ENCODE data around the gene RPS6KB2.
"Not testable (repeated sequence)": the region's sequence is repeated elsewhere in the genome, so short reads cannot be mapped to it uniquely, and the experiment has no call there.

GRCh38 chr11:67465530-67465929 is 37.2 kb downstream of the RPS6KB2 start:
- not testable (repeated sequence) for TF ChIP-seq EZH2phosphoT487 (IDR thresholded peaks at IDR 0.05; ENCODE audit: borderline replicate concordance, low read length)
- TF ChIP-seq, protein P1, sequence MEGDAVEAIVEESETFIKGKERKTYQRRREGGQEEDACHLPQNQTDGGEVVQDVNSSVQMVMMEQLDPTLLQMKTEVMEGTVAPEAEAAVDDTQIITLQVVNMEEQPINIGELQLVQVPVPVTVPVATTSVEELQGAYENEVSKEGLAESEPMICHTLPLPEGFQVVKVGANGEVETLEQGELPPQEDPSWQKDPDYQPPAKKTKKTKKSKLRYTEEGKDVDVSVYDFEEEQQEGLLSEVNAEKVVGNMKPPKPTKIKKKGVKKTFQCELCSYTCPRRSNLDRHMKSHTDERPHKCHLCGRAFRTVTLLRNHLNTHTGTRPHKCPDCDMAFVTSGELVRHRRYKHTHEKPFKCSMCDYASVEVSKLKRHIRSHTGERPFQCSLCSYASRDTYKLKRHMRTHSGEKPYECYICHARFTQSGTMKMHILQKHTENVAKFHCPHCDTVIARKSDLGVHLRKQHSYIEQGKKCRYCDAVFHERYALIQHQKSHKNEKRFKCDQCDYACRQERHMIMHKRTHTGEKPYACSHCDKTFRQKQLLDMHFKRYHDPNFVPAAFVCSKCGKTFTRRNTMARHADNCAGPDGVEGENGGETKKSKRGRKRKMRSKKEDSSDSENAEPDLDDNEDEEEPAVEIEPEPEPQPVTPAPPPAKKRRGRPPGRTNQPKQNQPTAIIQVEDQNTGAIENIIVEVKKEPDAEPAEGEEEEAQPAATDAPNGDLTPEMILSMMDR (conservative IDR thresholded peaks at IDR 0.05; ENCODE audit: low read depth, low read length), result not testable (repeated sequence)

Data from PC-3 (cell line).